Measurements from ENCODE around the gene KISS1.

Gene KISS1

GRCh38 chr1:204190212-204191211 lies 5.8 kb downstream of the KISS1 start:
- DNase-seq: peak; percentile 23

- DNase-seq: no peak
Observed at GRCh38 chr1:204188959-204189639, 7.2 kb downstream of the KISS1 start.

- no peak for DNase-seq
Observed at GRCh38 chr1:204186597-204186996, 9.7 kb downstream of the KISS1 start.

- DNase-seq: no peak
Observed at GRCh38 chr1:204181116-204181515, 15.2 kb downstream of the KISS1 start.

- DNase-seq: no peak
Observed at GRCh38 chr1:204180133-204180532, 16.2 kb downstream of the KISS1 start.

- no peak for DNase-seq
Observed at GRCh38 chr1:204178487-204179281, 17.6 kb downstream of the KISS1 start.

GRCh38 chr1:204177133-204177532 lies 19.2 kb downstream of the KISS1 start:
- DNase-seq: no peak

- no peak for DNase-seq
Observed at GRCh38 chr1:204176049-204176448, 20.2 kb downstream of the KISS1 start.

- DNase-seq: no peak
Observed at GRCh38 chr1:204174958-204175357, 21.3 kb downstream of the KISS1 start.

GRCh38 chr1:204172404-204173029 lies 23.8 kb downstream of the KISS1 start:
- no peak for DNase-seq

GRCh38 chr1:204171751-204172178 lies 24.5 kb downstream of the KISS1 start:
- DNase-seq: no peak

- DNase-seq: no peak
Observed at GRCh38 chr1:204170494-204171155, 25.7 kb downstream of the KISS1 start.

- no peak for DNase-seq
Observed at GRCh38 chr1:204169858-204170257, 26.4 kb downstream of the KISS1 start.

GRCh38 chr1:204167730-204168129 lies 28.6 kb downstream of the KISS1 start:
- DNase-seq: no peak

- no peak for DNase-seq
Observed at GRCh38 chr1:204166219-204166618, 30.1 kb downstream of the KISS1 start, which contains the start of gene REN. TSS of gene REN (minus strand) at chr1:204166337. CDS start at chr1:204166293, 44 bp downstream.

- peak; percentile 82 for DNase-seq
Observed at GRCh38 chr1:204162494-204163074, 33.7 kb downstream of the KISS1 start.

GRCh38 chr1:204161609-204162493 lies 34.4 kb downstream of the KISS1 start:
- no peak for DNase-seq

GRCh38 chr1:204157962-204158361 lies 38.3 kb downstream of the KISS1 start:
- DNase-seq: no peak

GRCh38 chr1:204155881-204156280 lies 40.4 kb downstream of the KISS1 start:
- no peak for DNase-seq

- DNase-seq: no peak
Observed at GRCh38 chr1:204154568-204155255, 41.6 kb downstream of the KISS1 start.

Measured in stimulated activated CD4-positive, alpha-beta T cell treated with anti-CD3 and anti-CD28 coated beads, Interleukin-15, amount 100 ng/mL, for 24 hours (primary cell).